ELF-1 (cell line): ENCODE measurements around the gene LCE1A.

Experiments
- DNase-seq: peaks from one replicate; pipeline ENCODE4 v3.0.0-alpha.2; 2016; ENCODE audit warnings: low read depth, low spot score

Gene LCE1A

GRCh38 chr1:152870831-152871730 lies 43.8 kb downstream of the LCE1A start:
- peak; percentile 39 for DNase-seq

GRCh38 chr1:152871731-152872126 lies 44.5 kb downstream of the LCE1A start:
- DNase-seq = no peak

GRCh38 chr1:152873495-152873894 lies 46.2 kb downstream of the LCE1A start:
- DNase-seq = no peak

GRCh38 chr1:152876827-152877226 lies 49.6 kb downstream of the LCE1A start:
- no peak for DNase-seq
